NT2/D1 (cell line): ENCODE measurements around the gene MAS1.

Experiments
- SUZ12 ChIP-seq: IDR thresholded peaks from 2 replicates; pipeline ENCODE4 v1.6.1; 2011; ENCODE audit not compliant: insufficient read length, insufficient read depth; ENCODE audit errors: extremely low read depth
- YY1 ChIP-seq: IDR thresholded peaks from 2 replicates; pipeline ENCODE4 v1.6.1; 2011; ENCODE audit not compliant: insufficient read length, insufficient read depth
- ZNF274 ChIP-seq: IDR thresholded peaks from 2 replicates; pipeline ENCODE4 v1.6.1; 2011; ENCODE audit warnings: mild to moderate bottlenecking, low read depth, low read length

DNA sequence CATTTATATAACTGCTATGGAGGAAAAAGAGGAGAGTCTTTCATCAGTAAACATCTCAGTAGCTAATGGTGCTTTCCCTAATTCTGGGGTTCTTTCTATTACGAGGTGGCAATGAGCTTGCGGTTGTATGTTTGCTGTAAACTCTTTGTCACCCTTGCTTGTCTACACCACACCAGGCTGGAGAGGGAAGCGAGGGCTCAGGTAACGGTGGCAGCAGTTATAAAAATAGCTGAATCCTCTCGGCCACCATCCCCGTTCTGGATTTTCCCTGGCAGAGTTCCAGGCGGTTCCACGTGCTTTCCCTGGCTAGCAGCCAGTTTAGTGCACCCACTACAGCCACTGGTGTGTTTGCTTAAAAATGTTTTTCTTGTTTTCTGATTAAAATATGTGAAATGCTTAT, 39.0 kb downstream of the MAS1 start:
- TF ChIP-seq SUZ12 (no peak), ZNF274 (no peak), YY1 (no peak)
